GM23338 (cell line): Measurements from ENCODE around the gene WWOX. TPM values are rescaled to one million over a fixed set of nuclear protein-coding genes. Genes with fewer than 3 reads are reported as not detected.

Experiments used
- ATAC-seq: fragments of 200-7000 bp; cut with Tn5 transposase; 3 replicates; pipeline ENCODE4 v1.9.1; 2020
- DNase-seq: peaks from one replicate; pipeline ENCODE4 v3.0.0-alpha.2; 2015; ENCODE audit warnings: low spot score
- H2AFZ ChIP-seq: fragments of 200-600 bp; sonication (generic); 2 replicates; pipeline ENCODE4 v1.8.0; 2016; ENCODE audit warnings: antibody characterized with exemption, mild to moderate bottlenecking, moderate library complexity
- H3F3A ChIP-seq: fragments of 200-600 bp; sonication (generic); replicated peaks from 2 replicates; pipeline ENCODE4 v1.8.0; 2017; ENCODE audit warnings: antibody characterized with exemption, mixed run types, low read depth
- H3K27ac ChIP-seq: fragments of 200-600 bp; sonication (generic); 2 replicates; pipeline ENCODE4 v1.6.1; 2016; ENCODE audit warnings: low read depth
- H3K27me3 ChIP-seq: fragments of 200-600 bp; sonication (generic); 2 replicates; pipeline ENCODE4 v1.8.0; 2016; ENCODE audit warnings: mild to moderate bottlenecking, mixed run types, moderate library complexity; ENCODE audit not compliant: insufficient read depth
- H3K36me3 ChIP-seq: fragments of 200-600 bp; sonication (generic); 2 replicates; pipeline ENCODE4 v1.8.0; 2016; ENCODE audit warnings: mild to moderate bottlenecking; ENCODE audit not compliant: insufficient read depth
- H3K4me1 ChIP-seq: fragments of 200-600 bp; sonication (generic); 2 replicates; pipeline ENCODE4 v1.8.0; 2016; ENCODE audit warnings: mild to moderate bottlenecking, moderate library complexity; ENCODE audit not compliant: insufficient read depth
- H3K4me2 ChIP-seq: fragments of 200-600 bp; sonication (generic); 2 replicates; pipeline ENCODE4 v1.7.1; 2017; ENCODE audit warnings: mixed run types
- H3K4me3 ChIP-seq: fragments of 200-600 bp; sonication (generic); 2 replicates; pipeline ENCODE4 v1.6.1; 2016; ENCODE audit warnings: mixed run types
- H3K79me2 ChIP-seq: fragments of 200-600 bp; sonication (generic); replicated peaks from 2 replicates; pipeline ENCODE4 v1.8.0; 2017; ENCODE audit warnings: mild to moderate bottlenecking; ENCODE audit not compliant: insufficient read depth
- H3K9me2 ChIP-seq: fragments of 200-600 bp; sonication (generic); 2 replicates; pipeline ENCODE4 v1.8.0; 2017; ENCODE audit not compliant: insufficient read depth
- H4K20me1 ChIP-seq: fragments of 200-600 bp; sonication (generic); replicated peaks from 2 replicates; pipeline ENCODE4 v1.8.0; 2017; ENCODE audit warnings: mild to moderate bottlenecking; ENCODE audit not compliant: insufficient read depth
- H3K27ac Mint-ChIP-seq: 2 replicates; pipeline ENCODE4 v1.8.0; 2020; ENCODE audit warnings: inconsistent platforms, mild to moderate bottlenecking, moderate library complexity, mixed read lengths
- H3K27me3 Mint-ChIP-seq: 3 replicates; pipeline ENCODE4 v1.8.0; 2022; ENCODE audit warnings: low read depth, mild to moderate bottlenecking, moderate library complexity, mixed read lengths, inconsistent platforms; ENCODE audit not compliant: insufficient read depth, poor library complexity
- H3K36me3 Mint-ChIP-seq: 3 replicates; pipeline ENCODE4 v1.8.0; 2021; ENCODE audit warnings: low read depth, mild to moderate bottlenecking, inconsistent platforms, moderate library complexity, mixed read lengths
- H3K4me1 Mint-ChIP-seq: 3 replicates; pipeline ENCODE4 v1.8.0; 2020; ENCODE audit warnings: mild to moderate bottlenecking, inconsistent platforms, mixed read lengths
- H3K4me3 Mint-ChIP-seq: 3 replicates; pipeline ENCODE4 v1.8.0; 2021; ENCODE audit warnings: moderate library complexity, mild to moderate bottlenecking, inconsistent platforms, mixed read lengths
- H3K9me3 Mint-ChIP-seq: 3 replicates; pipeline ENCODE4 v1.8.0; 2020; ENCODE audit warnings: moderate library complexity, mild to moderate bottlenecking, inconsistent platforms, mixed read lengths
- CREB1 ChIP-seq: fragments of 250-450 bp; sonication (Bioruptor Pico); IDR thresholded peaks from 2 replicates; pipeline ENCODE4 v1.5.0; 2020; ENCODE audit warnings: low read depth, mild to moderate bottlenecking, moderate library complexity
- CTCF ChIP-seq, 2 experiments: fragments of 200-600 bp in 1 of 2; sonication (generic) in 1 of 2; conservative IDR thresholded peaks; 2 replicates each; pipeline versions ENCODE4 v1.5.1 to v1.6.1; 2016 to 2017; ENCODE audit warnings: antibody characterized with exemption in 2 of 2, low read depth in 2 of 2, mild to moderate bottlenecking in 2 of 2, moderate library complexity in 1 of 2
- ETS1 ChIP-seq: IDR thresholded peaks from 2 replicates; pipeline ENCODE4 v1.6.1; 2016; ENCODE audit warnings: antibody characterized with exemption
- EZH2 ChIP-seq: fragments of 200-600 bp; sonication (generic); IDR thresholded peaks from one replicate; pipeline ENCODE4 v1.8.0; 2017; ENCODE audit warnings: antibody characterized with exemption, mild to moderate bottlenecking, low read depth; ENCODE audit not compliant: unreplicated experiment
- EZH2phosphoT487 ChIP-seq: fragments of 200-600 bp; sonication (generic); IDR thresholded peaks from one replicate; pipeline ENCODE4 v1.8.1; 2018; ENCODE audit warnings: antibody characterized with exemption; ENCODE audit not compliant: unreplicated experiment
- JUNB ChIP-seq: IDR thresholded peaks from one replicate; pipeline ENCODE4 v1.6.1; 2016; ENCODE audit warnings: antibody characterized with exemption; ENCODE audit not compliant: unreplicated experiment
- NANOG ChIP-seq: IDR thresholded peaks from 2 replicates; pipeline ENCODE4 v1.6.1; 2016; ENCODE audit warnings: antibody characterized with exemption, borderline replicate concordance
- POLR2AphosphoS5 ChIP-seq: IDR thresholded peaks from 2 replicates; pipeline ENCODE4 v1.6.1; 2016; ENCODE audit warnings: antibody characterized with exemption, low read depth
- REST ChIP-seq: IDR thresholded peaks from one replicate; pipeline ENCODE4 v1.6.1; 2018; ENCODE audit warnings: antibody characterized with exemption; ENCODE audit not compliant: unreplicated experiment
- STAT1 ChIP-seq: IDR thresholded peaks from one replicate; pipeline ENCODE4 v1.6.1; 2016; ENCODE audit warnings: antibody characterized with exemption; ENCODE audit not compliant: unreplicated experiment
- ZNF114 ChIP-seq: fragments of 250-450 bp; sonication (Bioruptor Pico); IDR thresholded peaks from 2 replicates; pipeline ENCODE4 v1.5.0; 2020; ENCODE audit warnings: mild to moderate bottlenecking, moderate library complexity
- ZNF331 ChIP-seq: fragments of 250-450 bp; sonication (Bioruptor Pico); IDR thresholded peaks from 2 replicates; pipeline ENCODE4 v1.5.0; 2020; ENCODE audit warnings: low read depth, mild to moderate bottlenecking, moderate library complexity
- ZNF462 ChIP-seq: fragments of 250-450 bp; sonication (Bioruptor Pico); IDR thresholded peaks from 2 replicates; pipeline ENCODE4 v1.5.0; 2020; ENCODE audit warnings: mild to moderate bottlenecking, moderate library complexity
- polyA plus RNA-seq: library from polyadenylated mRNA; unstranded; fragments of >200 nt; fragmentation: Nextera tagmentation; extraction: Ambion mirVana; gene quantifications from 2 replicates; pipeline ENCODE4 v1.2.1, GENCODE V29; 2016
- total RNA-seq: library from RNA; depleted of rRNA; stranded (reverse); fragments of >200 nt; shearing (Covaris generic); gene quantifications from 2 replicates; pipeline ENCODE4 v1.2.3, GENCODE V29; 2014

Gene WWOX
- total and polyA plus RNA-seq, 2 experiments from 2014 or later = 10.0 to 19.3 TPM

- Histone ChIP-seq H3K36me3 (no peaks in the 10 kb centered on the region), H3K4me1 (peaks cover 50% of the 10 kb centered on the region), H3K79me2 (no peaks in the 10 kb centered on the region), H3K9me2 (0 out of 2 replicates have a peak, but pooled peaks cover 2% of the 10 kb centered on the region), H3K27ac (no peak overlapping the region), H3K4me2 (peak overlapping the region; percentile 54), H2AFZ (no peak overlapping the region), H3F3A (no peaks in the 10 kb centered on the region), H3K4me3 (peak overlapping the region; percentile 18; the same call in 1 of the 2 replicates), H3K27me3 (no peaks in the 10 kb centered on the region), H4K20me1 (no peaks in the 10 kb centered on the region)
- Mint-ChIP-seq H3K9me3 (no peaks in the 10 kb centered on the region; the same call in 2 of the 3 replicates), H3K27me3 (no peaks in the 10 kb centered on the region), H3K4me3 (no peak overlapping the region), H3K36me3 (no peaks in the 10 kb centered on the region), H3K4me1 (peaks cover 60% of the 10 kb centered on the region), H3K27ac (no peak overlapping the region)
- no peak for DNase-seq
- ATAC-seq = no peak
- TF ChIP-seq JUNB = no peak
- no peak for TF ChIP-seq ETS1
- no peak for TF ChIP-seq POLR2AphosphoS5
- no peak for TF ChIP-seq ZNF462
- TF ChIP-seq EZH2 = no peak
- TF ChIP-seq ZNF114 (CRISPR knock-in tag) = no peak
- no peak for TF ChIP-seq REST
- TF ChIP-seq NANOG = no peak
- no peak for TF ChIP-seq STAT1
- no peak for TF ChIP-seq CREB1 (CRISPR knock-in tag)
- no peak for TF ChIP-seq CTCF (conservative IDR thresholded peaks at IDR 0.05; ENCODE audit: low read depth in 2 of 2)
- no peak for TF ChIP-seq ZNF331 (CRISPR knock-in tag)
- no peak for TF ChIP-seq EZH2phosphoT487
These were observed 507.6 kb downstream of the WWOX start for GRCh38 chr16:78607022-78607421.
